GM21717 (cell line): Measurements from ENCODE around the gene BRSK1.

Source experiments
- ATAC-seq: cut with Tn5 transposase; IDR thresholded peaks from one replicate; pipeline ENCODE4 v1.9.1; 2021; ENCODE audit warnings: mild to moderate bottlenecking, moderate library complexity; ENCODE audit not compliant: unreplicated experiment

Gene BRSK1

GRCh38 chr19:55283548-55284377 is at the start of gene BRSK1:
Gene BRSK1 (plus strand): TSS chr19:55283997. CDS start chr19:55284443, 446 bp downstream.
- no peak for ATAC-seq

- no peak for ATAC-seq
Observed at GRCh38 chr19:55238030-55238429, 45.8 kb upstream of the BRSK1 start.

GRCh38 chr19:55239004-55239403 is 44.8 kb upstream of the BRSK1 start:
- ATAC-seq: no peak

GRCh38 chr19:55240713-55241020 is 43.1 kb upstream of the BRSK1 start:
- no peak for ATAC-seq

GRCh38 chr19:55241143-55241934 is 42.5 kb upstream of the BRSK1 start:
- ATAC-seq: no peak

- no peak for ATAC-seq
Observed at GRCh38 chr19:55241935-55242464, 41.8 kb upstream of the BRSK1 start.

- ATAC-seq: no peak
Observed at GRCh38 chr19:55242517-55242916, 41.3 kb upstream of the BRSK1 start.

GRCh38 chr19:55244004-55244680 is 39.7 kb upstream of the BRSK1 start:
- no peak for ATAC-seq

GRCh38 chr19:55245236-55245904 is 38.4 kb upstream of the BRSK1 start:
- no peak for ATAC-seq

GRCh38 chr19:55246462-55247451 is 37.0 kb upstream of the BRSK1 start:
- no peak for ATAC-seq

GRCh38 chr19:55247621-55248099 is 36.1 kb upstream of the BRSK1 start:
- no peak for ATAC-seq

GRCh38 chr19:55248166-55248675 is 35.6 kb upstream of the BRSK1 start:
- no peak for ATAC-seq

GRCh38 chr19:55248704-55249103 is 35.1 kb upstream of the BRSK1 start:
- no peak for ATAC-seq

- ATAC-seq: no peak
Observed at GRCh38 chr19:55249841-55250240, 34.0 kb upstream of the BRSK1 start.

- ATAC-seq: no peak
Observed at GRCh38 chr19:55250262-55251036, 33.3 kb upstream of the BRSK1 start.

- no peak for ATAC-seq
Observed at GRCh38 chr19:55251341-55252081, 32.3 kb upstream of the BRSK1 start.

- ATAC-seq: no peak
Observed at GRCh38 chr19:55252760-55253663, 30.8 kb upstream of the BRSK1 start.
